HG03175 (cell line): ENCODE measurements around the gene C14orf93.
A peak's percentile ranks its signal among the peaks of the same experiment; 100 is the strongest.

Source experiments
- ATAC-seq: cut with Tn5 transposase; IDR thresholded peaks from one replicate; pipeline ENCODE4 v1.9.1; 2021; ENCODE audit warnings: mild to moderate bottlenecking, moderate library complexity; ENCODE audit not compliant: unreplicated experiment

Gene C14orf93, protein sequence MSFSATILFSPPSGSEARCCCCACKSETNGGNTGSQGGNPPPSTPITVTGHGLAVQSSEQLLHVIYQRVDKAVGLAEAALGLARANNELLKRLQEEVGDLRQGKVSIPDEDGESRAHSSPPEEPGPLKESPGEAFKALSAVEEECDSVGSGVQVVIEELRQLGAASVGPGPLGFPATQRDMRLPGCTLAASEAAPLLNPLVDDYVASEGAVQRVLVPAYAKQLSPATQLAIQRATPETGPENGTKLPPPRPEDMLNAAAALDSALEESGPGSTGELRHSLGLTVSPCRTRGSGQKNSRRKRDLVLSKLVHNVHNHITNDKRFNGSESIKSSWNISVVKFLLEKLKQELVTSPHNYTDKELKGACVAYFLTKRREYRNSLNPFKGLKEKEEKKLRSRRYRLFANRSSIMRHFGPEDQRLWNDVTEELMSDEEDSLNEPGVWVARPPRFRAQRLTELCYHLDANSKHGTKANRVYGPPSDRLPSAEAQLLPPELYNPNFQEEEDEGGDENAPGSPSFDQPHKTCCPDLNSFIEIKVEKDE

DNA sequence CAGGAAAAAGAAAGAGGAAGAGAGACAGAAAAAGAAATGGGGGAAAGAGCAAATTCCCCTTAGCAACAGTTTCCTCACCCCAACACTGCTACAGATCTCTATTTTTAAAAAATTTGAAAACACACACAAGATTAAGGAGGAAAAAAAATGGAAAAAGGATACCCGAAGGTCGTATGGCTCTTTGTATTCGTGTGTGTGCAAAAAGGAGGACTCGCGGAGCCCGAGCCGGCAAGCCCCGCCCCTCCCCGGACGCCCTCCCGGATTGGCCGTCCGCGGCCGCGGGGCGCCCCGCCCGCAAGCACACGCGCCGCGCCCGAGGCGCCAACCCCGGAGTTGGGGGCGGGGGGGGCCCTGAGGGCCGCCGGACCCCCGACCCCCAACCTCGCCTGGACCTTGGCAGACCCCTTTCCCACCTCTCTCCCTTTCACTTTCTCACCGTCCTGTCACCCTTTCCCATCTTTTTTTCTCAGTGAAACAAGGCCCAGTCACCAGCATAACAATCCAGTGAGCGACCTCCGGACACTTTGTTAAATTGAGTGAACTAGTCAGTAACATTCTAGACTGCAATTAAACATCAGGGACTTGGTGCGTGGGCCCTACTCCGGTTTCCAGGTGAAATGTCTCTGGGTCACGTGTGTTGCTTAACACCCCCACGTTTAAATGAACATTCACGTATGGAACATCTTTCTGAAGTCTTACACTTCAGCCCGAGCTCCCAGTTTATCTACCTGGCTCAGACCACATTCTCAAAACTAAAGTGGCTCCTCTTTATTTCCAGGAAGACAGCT, at the start of gene C14orf93:
Gene C14orf93, minus strand, starts transcription at position 205 of the 788 bp plus-strand sequence. CDS start 11,120 bp downstream, outside the sequence.
- peak; percentile 35 for ATAC-seq

DNA sequence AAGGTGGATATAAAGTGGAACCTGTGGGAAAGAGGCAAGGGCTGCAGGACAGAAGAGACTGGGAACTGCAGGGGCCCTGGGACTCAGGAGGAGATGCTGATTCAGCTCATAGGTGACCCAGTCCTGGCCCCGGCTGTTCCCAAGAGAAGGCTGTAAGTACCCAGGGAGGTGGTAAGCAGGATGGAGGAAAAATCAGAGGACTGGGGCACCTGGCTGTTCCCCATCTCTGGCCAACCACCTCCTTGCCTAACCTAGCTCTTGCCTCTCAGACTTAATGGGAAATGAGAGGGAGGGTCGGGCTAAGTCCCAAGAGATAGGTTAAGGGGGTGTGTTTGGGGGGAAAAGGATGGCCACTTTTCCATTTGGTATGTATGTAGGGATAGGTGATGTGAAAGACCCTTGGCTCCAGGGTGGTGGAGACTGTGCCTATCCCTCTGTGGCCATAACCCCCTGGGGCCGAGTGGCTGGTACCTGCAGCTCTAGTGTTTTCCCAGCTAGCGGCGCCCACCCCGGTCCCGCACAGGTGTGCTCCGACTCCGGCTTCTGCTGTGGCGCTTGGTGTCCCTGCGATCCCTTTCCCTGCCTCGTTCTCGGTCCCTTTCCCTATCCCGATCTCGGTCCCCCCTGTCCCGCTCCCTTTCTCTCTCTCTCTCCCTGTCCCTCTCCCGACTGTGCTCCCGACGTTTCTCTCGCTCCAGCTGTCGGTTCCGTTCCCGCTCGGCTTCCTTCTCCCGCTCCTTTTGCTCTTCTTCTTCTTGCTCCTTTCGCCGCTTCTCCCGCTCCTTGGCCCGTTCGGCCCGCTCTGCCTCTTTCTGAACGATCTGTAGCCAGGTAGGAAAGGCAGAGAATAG, 48.9 kb upstream of the C14orf93 start:
- no peak for ATAC-seq

DNA sequence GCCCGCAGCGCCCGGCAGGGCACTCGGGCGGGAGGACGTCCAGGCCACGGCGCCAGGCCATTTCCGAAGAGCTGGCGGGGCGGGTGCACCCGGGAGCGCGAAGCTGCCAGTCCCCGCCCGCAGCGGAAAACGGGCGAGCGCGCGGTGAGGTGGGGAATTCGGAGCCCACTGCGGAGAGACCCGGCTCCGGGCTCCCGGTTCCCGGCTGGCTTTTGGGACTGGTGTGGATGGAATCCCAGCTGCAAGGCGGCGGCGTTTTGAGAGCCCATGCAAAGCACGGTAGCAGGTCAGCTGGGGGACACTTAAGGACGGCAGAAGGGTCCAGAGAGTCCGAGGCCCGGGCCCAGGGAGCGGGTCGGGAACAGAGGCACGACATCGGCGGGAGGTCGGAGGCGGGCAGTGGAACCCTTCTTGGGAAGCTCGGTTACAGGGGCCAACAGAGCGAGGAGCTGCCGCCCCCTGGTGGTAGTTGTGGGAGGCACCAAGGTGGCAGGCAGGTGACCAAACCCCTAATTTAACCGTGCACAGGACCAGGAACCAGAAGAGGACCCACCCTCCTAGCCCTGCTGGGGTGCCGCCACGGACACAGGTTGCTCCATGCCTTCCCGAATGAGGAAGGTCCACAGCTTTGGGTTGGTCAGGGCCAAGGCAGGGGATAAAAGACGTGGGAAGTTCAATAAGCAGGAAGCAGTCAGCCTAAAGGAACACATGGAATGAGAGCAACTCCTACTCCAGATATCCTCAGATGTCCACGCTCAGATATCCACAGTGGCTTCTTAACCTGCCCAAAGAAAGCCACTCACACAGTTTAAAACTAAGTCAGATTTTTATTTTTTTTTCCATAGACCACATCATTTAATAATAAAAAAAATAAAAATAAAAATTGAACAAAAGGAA, 48.1 kb upstream of the C14orf93 start:
- ATAC-seq, result peak; percentile 70

DNA sequence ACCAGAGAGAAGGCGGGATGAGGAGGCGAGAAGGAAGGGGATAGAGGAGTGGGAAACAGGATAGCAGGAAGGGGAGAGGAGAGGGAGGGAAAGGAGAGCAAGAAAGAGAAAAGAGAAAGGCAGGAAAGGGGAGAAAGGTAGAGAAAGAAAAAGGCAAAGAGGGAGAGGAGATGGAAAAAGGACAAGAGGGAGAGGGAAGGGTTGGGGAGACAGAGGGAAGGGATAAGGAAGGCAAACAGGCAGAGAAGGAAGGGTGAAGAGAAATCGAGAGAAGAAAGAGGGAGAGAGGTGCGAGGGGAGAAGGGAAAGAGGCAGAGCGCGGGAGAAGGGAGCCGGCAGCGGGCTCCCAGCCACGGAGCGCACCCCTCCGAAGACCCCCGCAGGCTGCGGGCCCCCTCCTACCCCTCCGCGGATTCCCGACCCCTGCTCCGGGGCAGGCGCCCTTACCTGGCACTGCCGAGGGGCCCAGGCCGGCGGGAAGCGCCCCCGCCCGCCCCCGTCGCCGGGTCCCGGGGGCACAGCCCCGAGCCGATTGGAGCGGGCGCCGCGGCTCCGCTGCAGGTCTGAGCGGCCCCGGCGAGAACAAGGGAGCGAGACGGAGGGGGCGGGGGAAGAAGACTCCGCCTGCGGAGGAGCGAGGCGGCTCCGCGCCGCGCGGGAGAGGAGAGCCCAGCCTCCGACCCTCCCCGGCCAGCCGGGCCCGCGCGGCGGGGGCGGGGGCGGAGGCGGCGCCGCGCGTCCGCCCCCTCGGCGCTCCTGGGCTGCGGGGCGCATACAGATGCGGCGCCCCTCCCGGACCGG, 47.2 kb upstream of the C14orf93 start, which contains the start of gene CDH24:
Gene CDH24, minus strand, starts transcription at position 565 of the 801 bp plus-strand sequence. CDS start 1,787 bp downstream, outside the sequence.
- peak; percentile 53 for ATAC-seq

DNA sequence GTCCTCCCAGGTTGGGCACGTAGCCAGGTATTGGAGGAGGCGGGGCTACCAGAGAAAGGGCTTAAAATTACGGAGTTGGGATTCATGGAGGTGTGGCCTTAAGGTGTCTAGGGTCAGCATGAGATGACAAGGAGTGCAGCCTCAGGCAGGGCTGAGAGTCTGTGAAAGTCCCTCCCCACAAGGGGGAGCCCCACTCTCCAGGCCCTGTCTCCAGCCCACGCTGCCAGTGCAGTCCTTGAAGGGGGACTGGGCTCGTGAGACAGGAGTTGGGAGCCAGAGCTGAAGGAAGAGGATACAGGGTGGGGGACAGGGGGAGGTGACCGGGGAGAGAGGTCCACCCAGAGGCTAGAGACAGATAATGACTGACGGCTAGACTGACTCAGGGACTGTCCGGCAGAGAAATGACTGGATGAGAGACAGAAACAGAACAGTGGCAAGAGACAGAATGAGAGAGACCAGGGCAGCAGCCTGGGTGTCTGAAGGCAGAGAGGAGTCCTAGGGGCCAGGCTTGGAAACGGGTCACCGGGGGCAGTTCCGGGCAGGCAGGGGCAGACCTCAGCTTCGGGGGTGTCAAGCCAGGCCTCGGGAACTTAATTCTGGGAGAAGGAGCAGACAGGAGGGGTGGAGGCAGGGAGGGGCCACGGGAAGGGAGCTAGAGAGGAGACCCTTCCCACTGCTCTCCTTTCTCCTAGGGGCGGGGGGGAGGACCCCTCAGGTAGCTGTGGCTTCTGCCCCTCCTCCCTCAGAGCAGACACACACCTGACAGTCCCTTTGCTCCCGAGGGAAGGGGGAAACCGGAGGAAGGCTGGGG, 46.4 kb upstream of the C14orf93 start:
- no peak for ATAC-seq

DNA sequence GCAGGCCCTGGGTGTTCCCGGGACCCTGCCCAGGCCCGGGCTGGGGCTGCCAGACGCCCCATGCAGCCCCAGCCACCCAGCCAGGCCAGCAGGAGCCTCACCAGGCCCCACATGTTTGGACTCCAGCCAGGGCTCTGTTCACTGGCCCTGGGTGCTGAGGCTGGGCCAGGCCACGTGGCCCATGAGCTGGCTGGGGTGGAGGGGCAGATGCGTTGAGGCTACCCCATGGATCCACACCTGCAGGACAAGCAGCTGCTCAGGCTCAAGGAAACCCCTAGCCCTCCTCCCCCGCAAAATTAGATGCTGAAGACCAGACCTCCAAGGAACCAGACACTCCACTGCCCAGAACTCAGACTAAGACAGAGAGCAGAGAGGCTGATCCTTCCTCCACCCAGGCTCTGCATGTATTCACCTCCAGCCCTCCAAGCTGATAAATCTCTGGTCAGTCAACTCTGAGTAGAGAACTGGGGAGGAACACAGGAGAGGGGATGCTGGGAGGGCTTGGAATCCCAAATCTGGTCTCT, 45.7 kb upstream of the C14orf93 start:
- no peak for ATAC-seq

DNA sequence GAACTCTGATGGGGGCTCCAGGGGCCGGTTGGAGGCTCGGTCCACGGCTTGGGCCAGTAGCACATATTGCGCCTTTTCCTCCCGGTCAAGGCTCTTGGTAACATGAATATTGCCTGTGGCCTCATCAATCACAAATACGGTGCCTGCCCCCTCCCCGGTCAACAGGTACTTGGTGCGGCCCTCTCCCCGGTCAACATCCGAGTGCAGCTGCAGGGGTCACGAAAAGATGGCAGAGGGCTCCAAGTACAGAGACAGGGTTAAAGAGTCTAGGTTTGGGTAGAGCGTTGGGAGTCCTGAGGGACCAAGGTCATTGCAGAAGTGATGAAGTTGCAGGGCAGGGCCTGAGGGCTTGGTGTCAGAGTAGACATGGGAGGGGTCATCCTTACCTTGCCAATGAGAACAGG, 45.2 kb upstream of the C14orf93 start:
- no peak for ATAC-seq

DNA sequence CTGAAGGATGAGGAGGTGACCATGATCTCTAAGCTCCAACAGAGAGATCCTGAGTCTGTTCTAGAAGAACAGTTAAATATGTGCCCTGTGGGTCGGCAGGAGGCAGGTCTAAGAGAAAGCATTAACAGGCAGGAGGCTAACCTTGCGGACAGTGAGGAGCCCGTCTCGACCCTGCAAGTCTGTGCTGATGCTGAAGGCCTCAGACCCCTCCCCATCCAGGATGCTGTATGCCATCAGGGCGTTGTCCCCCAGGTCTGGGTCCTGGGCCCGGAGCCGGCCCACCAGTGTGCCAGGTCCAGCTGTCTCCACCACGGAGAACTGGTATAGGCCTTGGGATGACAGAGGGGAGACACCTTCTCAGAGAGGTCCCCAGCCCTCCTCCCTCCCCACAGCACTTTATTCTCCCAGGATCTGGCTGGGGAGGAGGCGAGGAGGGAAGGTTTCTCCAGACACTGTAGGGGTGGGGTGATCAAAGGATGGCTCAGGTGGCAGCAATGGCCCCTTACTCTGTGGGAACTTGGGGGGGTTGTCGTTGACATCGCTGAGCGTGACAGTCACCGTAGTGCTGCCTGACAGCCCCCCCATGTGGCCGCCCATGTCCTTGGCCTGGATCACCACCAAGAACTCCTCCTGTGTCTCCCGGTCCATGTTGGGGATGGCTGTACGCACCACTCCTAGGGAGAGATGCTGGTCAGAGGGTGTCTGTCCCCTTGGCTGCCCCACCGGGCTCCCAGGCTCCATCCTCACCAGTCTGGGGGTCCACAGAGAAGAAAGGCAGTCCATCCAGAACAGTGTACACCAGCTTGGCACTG, 44.3 kb upstream of the C14orf93 start:
- ATAC-seq, result no peak

DNA sequence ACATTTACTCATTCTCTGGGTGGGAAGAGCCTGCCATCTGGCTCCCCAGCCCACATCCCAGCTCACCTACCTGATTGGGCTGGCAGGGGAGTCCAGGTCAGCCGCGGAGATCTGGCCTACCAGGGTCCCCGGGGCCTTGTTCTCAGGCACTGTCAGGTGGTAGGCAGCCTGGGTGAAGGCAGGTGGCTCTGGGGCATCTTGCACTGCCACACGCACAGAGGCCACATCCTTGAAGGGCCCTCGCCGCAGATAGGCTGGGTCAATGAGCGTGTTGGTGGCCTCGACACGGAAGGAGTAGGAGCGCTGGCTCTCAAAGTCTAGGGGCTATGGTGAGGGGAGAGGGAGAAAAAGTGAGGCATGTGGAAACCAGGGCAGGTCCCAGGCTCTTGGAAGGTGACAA, 43.5 kb upstream of the C14orf93 start:
- no peak for ATAC-seq

DNA sequence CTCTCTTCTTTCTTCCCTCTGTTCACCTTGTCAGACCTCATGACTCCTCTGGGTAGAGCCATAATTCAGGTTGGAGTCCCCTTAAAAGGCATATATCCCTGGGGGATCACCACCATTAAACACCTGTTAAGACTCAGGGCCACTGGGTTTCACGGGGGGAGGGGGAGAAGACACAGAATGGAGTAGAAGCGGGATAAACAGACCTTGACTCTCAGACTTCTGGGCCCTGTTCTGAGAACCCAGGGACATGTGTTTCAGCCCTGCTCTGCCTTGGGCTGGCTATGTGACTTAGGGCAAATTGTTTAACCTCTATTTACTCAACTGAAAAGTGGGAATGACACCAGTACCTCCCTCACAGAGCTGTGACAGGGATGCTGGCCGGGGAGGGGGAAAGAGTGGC, 42.7 kb upstream of the C14orf93 start:
- ATAC-seq, result no peak

DNA sequence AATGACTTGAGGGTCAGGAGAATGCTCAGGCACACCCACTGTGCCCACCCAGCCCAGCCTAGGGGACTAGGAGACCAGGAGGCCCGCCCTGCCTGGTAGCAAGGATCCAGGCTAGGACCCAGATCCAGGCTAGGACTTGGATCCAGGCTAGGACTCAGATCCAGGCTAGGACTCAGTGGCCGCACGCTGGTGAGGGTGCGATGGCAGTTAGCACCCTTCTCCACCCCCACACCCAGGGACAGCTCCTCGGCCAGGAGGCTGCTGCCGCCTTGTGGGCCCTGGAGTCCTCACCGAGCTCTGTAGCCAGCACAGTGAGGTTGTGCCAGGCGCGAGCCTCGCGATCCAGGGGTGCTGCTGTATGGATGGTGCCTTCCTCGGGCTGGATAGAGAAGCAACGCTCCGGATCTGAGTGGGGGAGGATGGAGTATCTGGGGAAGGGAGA, 42.3 kb upstream of the C14orf93 start:
- no peak for ATAC-seq

DNA sequence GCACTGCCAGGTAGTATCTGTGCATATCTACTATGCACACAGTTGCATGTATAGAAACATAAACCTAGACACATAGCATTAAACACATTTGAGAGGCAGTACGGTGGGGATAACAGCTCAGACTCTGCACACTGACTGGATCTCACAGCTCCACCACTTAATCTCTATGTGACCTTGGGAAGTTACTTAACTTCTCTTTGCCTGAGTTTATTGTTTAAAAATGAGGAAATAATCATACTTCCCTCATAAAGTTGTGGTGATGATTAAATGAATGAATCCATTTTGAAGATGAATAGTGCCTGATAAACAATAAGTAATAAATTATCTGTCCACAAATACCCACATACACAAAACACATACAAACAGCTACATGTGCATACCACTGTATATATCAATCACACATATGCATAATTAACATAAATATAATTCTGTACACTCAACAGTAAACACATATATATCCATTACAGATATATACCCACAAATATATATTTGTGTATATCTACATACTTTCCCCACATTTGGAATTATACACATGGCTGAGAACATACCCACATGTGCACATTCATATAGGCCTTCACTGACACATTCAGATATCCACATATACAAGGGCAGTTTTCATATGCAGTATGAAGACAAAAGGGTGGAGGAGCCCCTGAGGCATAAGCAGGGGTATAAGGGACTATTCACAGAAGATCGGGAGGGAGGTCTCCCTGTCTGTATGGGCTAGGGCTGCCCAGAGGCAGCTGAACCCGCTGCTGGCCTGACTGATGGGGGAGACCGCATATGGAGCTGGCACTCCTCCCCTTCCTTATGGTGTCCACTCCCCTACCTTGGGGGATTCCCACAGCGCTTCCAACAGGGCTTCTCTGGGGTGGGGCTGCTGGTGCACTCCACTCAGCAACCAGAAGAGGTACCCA, 41.5 kb upstream of the C14orf93 start:
- ATAC-seq, result no peak

DNA sequence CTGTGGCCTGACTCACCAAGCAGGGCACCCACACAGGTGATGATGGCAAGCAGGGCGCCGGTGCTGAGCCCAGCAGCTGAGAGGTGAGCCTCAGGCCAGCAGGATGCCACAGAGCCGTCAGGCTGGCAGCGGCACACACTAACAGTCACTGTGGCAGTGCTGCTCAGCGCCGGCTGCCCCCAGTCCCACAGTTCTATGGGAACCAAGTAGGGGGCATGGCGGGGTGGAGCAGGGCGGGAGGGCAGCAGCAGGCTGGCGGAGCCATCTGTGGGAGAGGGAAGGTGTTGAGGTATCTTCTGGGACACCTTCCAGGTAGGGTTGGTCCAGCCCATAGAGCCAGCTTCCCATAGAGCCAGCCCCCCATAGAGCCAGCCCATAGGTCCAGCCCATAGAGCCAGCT, 39.1 kb upstream of the C14orf93 start:
- ATAC-seq, result no peak

DNA sequence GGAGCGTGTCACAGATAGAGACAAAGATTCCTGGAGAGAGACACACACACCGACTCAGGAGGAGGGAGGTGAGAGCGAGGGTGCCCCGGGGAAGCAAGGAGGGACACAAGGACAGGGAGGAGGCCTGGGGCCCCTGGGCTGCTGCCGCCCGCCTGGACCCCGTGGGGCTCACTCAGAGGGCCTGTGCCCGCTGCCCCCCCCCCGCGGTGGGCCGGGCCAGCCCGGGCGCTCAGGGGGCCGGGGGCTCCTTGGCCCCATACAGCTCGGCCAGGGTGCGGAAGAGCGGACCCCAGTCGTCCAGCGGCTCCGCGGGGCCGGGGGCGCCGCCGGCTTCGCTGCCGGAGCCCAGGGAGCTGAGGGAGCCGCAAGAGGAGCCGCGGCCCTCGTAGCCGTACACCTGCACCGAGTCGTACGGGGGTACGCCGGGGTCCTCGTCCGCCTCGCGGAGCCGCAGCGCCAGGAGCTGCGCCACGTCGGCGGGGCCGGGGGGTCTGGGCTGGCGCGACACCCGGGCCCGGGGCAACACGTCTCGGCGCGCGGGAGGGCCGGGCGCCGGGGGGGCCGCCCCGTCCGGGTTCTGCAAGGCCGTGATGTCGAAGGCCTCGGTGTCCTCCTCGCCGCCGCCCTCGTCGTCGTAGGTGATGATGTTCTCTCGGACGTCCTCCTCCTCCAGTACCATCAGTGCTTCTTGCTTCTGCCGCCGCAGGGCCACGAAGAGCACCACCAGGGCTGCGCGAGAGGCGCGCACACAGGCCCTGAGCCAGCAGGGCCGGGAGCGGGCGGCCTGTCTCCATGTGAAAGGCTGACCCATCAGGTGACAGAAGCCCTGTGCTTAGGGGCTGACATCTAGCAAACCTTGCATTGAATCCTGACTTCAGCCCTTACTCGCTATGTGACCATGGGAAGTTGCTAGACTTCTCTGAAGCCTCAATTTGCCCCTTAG, 38.1 kb upstream of the C14orf93 start:
- no peak for ATAC-seq
